Sigmoid colon (tissue), 4 donors: ENCODE results near the gene IRF4.

Source experiments
- EP300 ChIP-seq, 4 donors: sonication (generic); formaldehyde crosslinking; IDR thresholded peaks; one replicate each; pipeline ENCODE4 v1.6.1; 2017; ENCODE audit warnings: antibody characterized with exemption in 4 of 4
- POLR2A ChIP-seq, 2 donors: fragments of 450-650 bp; IDR thresholded peaks; one replicate each; pipeline ENCODE4 v1.6.1; 2016; ENCODE audit warnings: antibody characterized with exemption in 2 of 2, mild to moderate bottlenecking in 2 of 2, moderate library complexity in 2 of 2
- TF ChIP-seq, protein P1 (sequence below), 4 experiments: fragments of 450-650 bp in 3 of 4; fragments of 200-600 bp in 1 of 4; IDR thresholded peaks; one replicate each; pipeline ENCODE4 v1.5.1; 2016 to 2019; ENCODE audit warnings: antibody characterized with exemption in 4 of 4, mild to moderate bottlenecking in 3 of 4, moderate library complexity in 2 of 4

DNA sequence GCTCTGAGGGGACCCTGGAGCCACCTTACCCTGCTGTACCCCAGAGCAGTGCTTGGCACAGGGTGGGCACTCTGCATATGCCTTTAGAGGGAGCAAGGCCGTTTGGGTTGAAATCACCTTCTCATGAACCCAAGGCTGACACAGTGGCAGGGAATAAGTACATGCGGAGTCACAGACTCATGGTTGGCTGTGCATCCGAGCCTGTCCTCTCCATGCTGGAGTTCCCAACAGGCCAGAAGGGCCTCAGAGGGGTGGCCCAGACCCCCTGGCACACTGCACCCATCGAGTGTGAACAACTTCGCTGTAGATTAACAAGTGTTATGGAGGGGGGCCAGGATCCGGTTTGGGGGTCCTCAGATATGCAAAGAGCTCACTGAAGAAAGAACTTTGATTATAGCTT is 21.0 kb upstream of the IRF4 start:
- TF ChIP-seq, protein P1, sequence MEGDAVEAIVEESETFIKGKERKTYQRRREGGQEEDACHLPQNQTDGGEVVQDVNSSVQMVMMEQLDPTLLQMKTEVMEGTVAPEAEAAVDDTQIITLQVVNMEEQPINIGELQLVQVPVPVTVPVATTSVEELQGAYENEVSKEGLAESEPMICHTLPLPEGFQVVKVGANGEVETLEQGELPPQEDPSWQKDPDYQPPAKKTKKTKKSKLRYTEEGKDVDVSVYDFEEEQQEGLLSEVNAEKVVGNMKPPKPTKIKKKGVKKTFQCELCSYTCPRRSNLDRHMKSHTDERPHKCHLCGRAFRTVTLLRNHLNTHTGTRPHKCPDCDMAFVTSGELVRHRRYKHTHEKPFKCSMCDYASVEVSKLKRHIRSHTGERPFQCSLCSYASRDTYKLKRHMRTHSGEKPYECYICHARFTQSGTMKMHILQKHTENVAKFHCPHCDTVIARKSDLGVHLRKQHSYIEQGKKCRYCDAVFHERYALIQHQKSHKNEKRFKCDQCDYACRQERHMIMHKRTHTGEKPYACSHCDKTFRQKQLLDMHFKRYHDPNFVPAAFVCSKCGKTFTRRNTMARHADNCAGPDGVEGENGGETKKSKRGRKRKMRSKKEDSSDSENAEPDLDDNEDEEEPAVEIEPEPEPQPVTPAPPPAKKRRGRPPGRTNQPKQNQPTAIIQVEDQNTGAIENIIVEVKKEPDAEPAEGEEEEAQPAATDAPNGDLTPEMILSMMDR (IDR thresholded peaks at IDR 0.05) = no peak
- TF ChIP-seq EP300 (IDR thresholded peaks at IDR 0.05) (no peak), POLR2A (IDR thresholded peaks at IDR 0.05) (no peak)
